ENCODE measurements around the gene COL21A1.

Gene COL21A1

GRCh38 chr6:56076033-56076432 is 171.3 kb downstream of the COL21A1 start:
- peak; percentile 25 to 47 for DNase-seq (ENCODE audit: low read depth in 2 of 2)
- TF ChIP-seq CTCF (IDR thresholded peaks at IDR 0.05; ENCODE audit: low read depth, low read length) = no peak
- H3K4me3 ChIP-seq (replicated peaks in 1 of 2; ENCODE audit: low read depth in 2 of 2, low read length in 2 of 2) = no peak overlapping the region

GRCh38 chr6:56073761-56074160 is 173.6 kb downstream of the COL21A1 start:
- H3K4me3 ChIP-seq (replicated peaks in 1 of 2; ENCODE audit: low read depth in 2 of 2, low read length in 2 of 2) = no peak overlapping the region
- peak; percentile 42 to 62 for DNase-seq (ENCODE audit: low read depth in 2 of 2)
- TF ChIP-seq CTCF (IDR thresholded peaks at IDR 0.05; ENCODE audit: low read depth, low read length) = no peak

- peak overlapping the region in 1 of 2 donors; percentile 24 for H3K4me3 ChIP-seq (replicated peaks in 1 of 2; ENCODE audit: low read depth in 2 of 2, low read length in 2 of 2)
- no peak for TF ChIP-seq CTCF (IDR thresholded peaks at IDR 0.05; ENCODE audit: low read depth, low read length)
- DNase-seq (ENCODE audit: low read depth in 2 of 2) = peak; percentile 83 to 95
These were observed 174.1 kb downstream of the COL21A1 start for GRCh38 chr6:56073315-56073714.

- no peak for TF ChIP-seq CTCF (IDR thresholded peaks at IDR 0.05; ENCODE audit: low read depth, low read length)
- peak; percentile 87 to 91 for DNase-seq (ENCODE audit: low read depth in 2 of 2)
- H3K4me3 ChIP-seq (replicated peaks in 1 of 2; ENCODE audit: low read depth in 2 of 2, low read length in 2 of 2) = peak overlapping the region in 1 of 2 donors; percentile 24
These were observed 174.5 kb downstream of the COL21A1 start for GRCh38 chr6:56072856-56073255.

- TF ChIP-seq CTCF (IDR thresholded peaks at IDR 0.05; ENCODE audit: low read depth, low read length) = no peak
- no peak for DNase-seq (ENCODE audit: low read depth in 2 of 2)
- H3K4me3 ChIP-seq (replicated peaks in 1 of 2; ENCODE audit: low read depth in 2 of 2, low read length in 2 of 2) = no peak overlapping the region
These were observed 182.0 kb downstream of the COL21A1 start for GRCh38 chr6:56065408-56065807.

- DNase-seq (ENCODE audit: low read depth in 2 of 2) = peak in 1 of 2 donors; percentile 28
- no peak for TF ChIP-seq CTCF (IDR thresholded peaks at IDR 0.05; ENCODE audit: low read depth, low read length)
- no peak overlapping the region for H3K4me3 ChIP-seq (replicated peaks in 1 of 2; ENCODE audit: low read depth in 2 of 2, low read length in 2 of 2)
These were observed 184.5 kb downstream of the COL21A1 start for GRCh38 chr6:56062836-56063235.

- TF ChIP-seq CTCF (IDR thresholded peaks at IDR 0.05; ENCODE audit: low read depth, low read length) = no peak
- no peak overlapping the region for H3K4me3 ChIP-seq (replicated peaks in 1 of 2; ENCODE audit: low read depth in 2 of 2, low read length in 2 of 2)
- no peak for DNase-seq (ENCODE audit: low read depth in 2 of 2)
These were observed 188.7 kb downstream of the COL21A1 start for GRCh38 chr6:56058636-56059035.

All from cardiac fibroblast (primary cell).